PFSK-1 (cell line): ENCODE measurements around the gene PDGFRB.

Experiments used
- FOXP2 ChIP-seq: optimal IDR thresholded peaks from 2 replicates; pipeline ENCODE3; 2011; ENCODE audit warnings: borderline replicate concordance, control low read depth, inconsistent platforms; ENCODE audit not compliant: insufficient read depth; ENCODE audit errors: extremely low read length, extremely low read depth
- POLR2AphosphoS5 ChIP-seq: IDR thresholded peaks from 2 replicates; pipeline ENCODE4 v1.6.1; 2012; ENCODE audit warnings: low read depth, mild to moderate bottlenecking, control low read depth, low read length, moderate library complexity
- REST ChIP-seq, 2 experiments: IDR thresholded peaks; 2 replicates each; pipeline versions ENCODE4 v1.6.1 to v1.8.0; 2011 to 2012; ENCODE audit warnings: low read depth in 2 of 2, low read length in 2 of 2, control low read depth in 1 of 2, inconsistent platforms in 1 of 2, mild to moderate bottlenecking in 1 of 2, moderate library complexity in 1 of 2; ENCODE audit not compliant: insufficient read depth in 1 of 2
- SIN3A ChIP-seq: IDR thresholded peaks from 2 replicates; pipeline ENCODE4 v1.6.1; 2012; ENCODE audit warnings: mild to moderate bottlenecking, low read length, moderate library complexity, borderline replicate concordance; ENCODE audit not compliant: insufficient read depth
- TAF1 ChIP-seq: IDR thresholded peaks from 2 replicates; pipeline ENCODE4 v1.6.1; 2012; ENCODE audit warnings: low read length, control low read depth, borderline replicate concordance; ENCODE audit not compliant: insufficient read depth

The PDGFRB gene

GRCh38 chr5:150197476-150197875 lies 41.8 kb upstream of the PDGFRB start:
- no peak for TF ChIP-seq POLR2AphosphoS5
- no peak for TF ChIP-seq SIN3A
- TF ChIP-seq REST (IDR thresholded peaks at IDR 0.05; ENCODE audit: insufficient read depth in 1 of 2, low read depth in 2 of 2, low read length in 2 of 2), result no peak

GRCh38 chr5:150196986-150197385 lies 41.3 kb upstream of the PDGFRB start:
- TF ChIP-seq REST (IDR thresholded peaks at IDR 0.05; ENCODE audit: insufficient read depth in 1 of 2, low read depth in 2 of 2, low read length in 2 of 2) (no peak), FOXP2 (no peak), POLR2AphosphoS5 (no peak), SIN3A (no peak), TAF1 (no peak)

- TF ChIP-seq FOXP2 (no peak), SIN3A (no peak), POLR2AphosphoS5 (no peak)
Observed at GRCh38 chr5:150196514-150196913, 40.9 kb upstream of the PDGFRB start.

GRCh38 chr5:150195736-150196485 lies 40.3 kb upstream of the PDGFRB start:
- TF ChIP-seq FOXP2, result no peak

- no peak for TF ChIP-seq REST (IDR thresholded peaks at IDR 0.05; ENCODE audit: insufficient read depth in 1 of 2, low read depth in 2 of 2, low read length in 2 of 2)
- TF ChIP-seq SIN3A, result no peak
- no peak for TF ChIP-seq FOXP2
- no peak for TF ChIP-seq TAF1
- no peak for TF ChIP-seq POLR2AphosphoS5
Observed at GRCh38 chr5:150192462-150192861, 36.8 kb upstream of the PDGFRB start.

- TF ChIP-seq TAF1 (no peak), REST (IDR thresholded peaks at IDR 0.05; ENCODE audit: insufficient read depth in 1 of 2, low read depth in 2 of 2, low read length in 2 of 2) (no peak), POLR2AphosphoS5 (no peak), SIN3A (no peak), FOXP2 (no peak)
Observed at GRCh38 chr5:150190987-150191386, 35.3 kb upstream of the PDGFRB start.
